GM18858 (cell line): ENCODE measurements around the gene PADI4.
"Not testable (repeated sequence)": the region's sequence is repeated elsewhere in the genome, so short reads cannot be mapped to it uniquely, and the experiment has no call there.

Source experiments
- ATAC-seq: cut with Tn5 transposase; IDR thresholded peaks from one replicate; pipeline ENCODE4 v1.9.1; 2021; ENCODE audit not compliant: unreplicated experiment

The PADI4 gene

DNA sequence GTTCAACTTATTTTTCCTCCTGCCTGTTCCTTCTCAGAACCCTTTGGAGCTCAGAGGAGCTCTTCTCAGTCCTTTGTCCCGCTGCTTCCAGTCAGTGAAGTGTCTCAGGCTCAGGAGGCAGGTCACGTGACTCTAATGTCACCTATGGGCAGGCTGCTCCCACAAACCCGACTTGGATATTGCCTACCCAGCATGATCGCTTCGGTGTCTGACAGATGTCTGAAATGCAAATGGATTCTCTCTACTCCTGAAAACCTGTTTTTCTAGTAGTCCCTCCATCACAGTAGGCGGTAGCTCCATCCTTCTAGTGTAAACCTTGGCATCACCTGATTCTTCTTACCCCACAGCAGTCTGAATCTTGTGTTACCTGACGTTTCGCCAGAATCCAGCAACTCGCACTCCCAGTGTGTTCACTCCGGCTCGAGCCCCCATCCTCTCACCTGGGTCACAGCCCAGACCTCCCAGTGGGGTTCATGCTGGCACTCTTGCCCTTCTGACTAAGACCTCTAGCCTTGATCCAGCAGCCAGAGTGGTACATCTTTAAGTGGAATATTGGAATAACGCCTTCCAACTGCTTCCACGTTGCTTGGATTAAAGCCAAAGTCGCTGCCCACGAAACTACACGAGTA, 69.4 kb downstream of the PADI4 start:
- no peak for ATAC-seq

DNA sequence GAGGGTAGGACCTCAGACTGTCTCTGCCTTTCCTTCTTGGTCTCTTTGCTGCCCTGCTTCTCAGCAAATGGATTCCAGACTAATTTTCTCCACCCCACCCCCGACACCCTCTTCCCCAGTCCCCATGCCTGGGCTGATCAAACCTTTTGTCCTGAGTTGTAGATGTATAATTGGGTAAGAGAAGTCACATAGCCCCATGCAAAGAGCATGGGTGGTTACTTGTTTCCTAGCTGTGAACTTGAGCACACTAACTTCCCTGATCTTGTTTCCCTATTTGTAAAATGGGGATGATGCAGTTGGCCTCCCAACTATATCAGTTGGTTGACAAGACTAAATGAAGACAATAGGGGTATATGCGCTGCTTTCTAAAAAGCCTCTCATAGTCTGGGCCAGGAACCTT, 73.2 kb downstream of the PADI4 start:
- ATAC-seq = no peak

- ATAC-seq = no peak
These were observed 84.3 kb downstream of the PADI4 start for GRCh38 chr1:17392199-17392740.

- no peak for ATAC-seq
These were observed 85.2 kb downstream of the PADI4 start for GRCh38 chr1:17393230-17393629.

- ATAC-seq = no peak
These were observed 90.1 kb downstream of the PADI4 start for GRCh38 chr1:17397910-17398695.

DNA sequence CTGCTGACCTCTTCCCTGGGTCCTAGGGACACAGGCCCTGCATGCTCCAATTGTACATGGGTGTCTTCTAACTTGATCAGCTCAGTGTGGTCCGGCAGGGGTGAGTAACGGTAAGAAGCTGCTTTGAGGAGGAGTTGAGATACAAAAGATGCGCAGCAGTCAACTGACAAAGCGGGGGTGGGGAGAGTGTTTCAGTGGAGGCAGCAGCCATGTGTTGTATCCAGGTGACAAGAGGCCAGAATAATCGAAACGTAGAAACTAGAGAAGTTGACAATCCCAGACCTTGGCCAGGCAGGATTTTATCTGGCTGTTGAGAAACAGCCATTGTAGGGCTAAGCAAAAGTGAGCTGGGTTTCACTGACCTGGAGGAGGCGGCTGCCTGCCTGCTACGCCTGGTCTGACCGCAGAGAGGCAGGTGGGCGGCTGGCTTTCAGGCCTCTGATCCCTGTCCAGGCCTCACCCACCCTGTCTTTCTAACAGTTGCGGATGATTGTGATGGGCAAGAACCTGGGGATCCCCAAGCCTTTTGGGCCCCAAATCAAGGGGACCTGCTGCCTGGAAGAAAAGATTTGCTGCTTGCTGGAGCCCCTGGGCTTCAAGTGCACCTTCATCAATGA, 92.8 kb downstream of the PADI4 start:
- no peak for ATAC-seq

- no peak for ATAC-seq
These were observed 93.8 kb downstream of the PADI4 start for GRCh38 chr1:17401841-17402240.

DNA sequence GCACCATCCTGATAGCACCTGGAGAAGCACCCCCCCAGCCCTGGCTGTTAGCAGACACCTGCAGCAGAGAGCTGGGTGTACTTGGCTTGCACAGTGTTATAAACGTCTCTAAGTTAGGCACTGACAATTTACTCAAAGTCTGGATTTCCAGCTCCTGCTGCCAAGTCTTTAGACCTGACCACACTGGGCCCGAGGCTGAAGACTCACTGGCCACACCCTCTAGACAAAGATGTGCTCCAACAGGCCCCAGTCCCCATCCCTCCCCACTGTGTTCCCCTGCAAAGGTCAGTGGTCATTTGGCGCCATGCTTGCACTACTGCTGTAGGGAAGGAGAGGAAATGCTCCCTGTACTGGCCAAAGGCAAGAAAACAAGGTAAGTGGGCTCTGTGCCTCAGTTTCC, 95.1 kb downstream of the PADI4 start:
- no peak for ATAC-seq

DNA sequence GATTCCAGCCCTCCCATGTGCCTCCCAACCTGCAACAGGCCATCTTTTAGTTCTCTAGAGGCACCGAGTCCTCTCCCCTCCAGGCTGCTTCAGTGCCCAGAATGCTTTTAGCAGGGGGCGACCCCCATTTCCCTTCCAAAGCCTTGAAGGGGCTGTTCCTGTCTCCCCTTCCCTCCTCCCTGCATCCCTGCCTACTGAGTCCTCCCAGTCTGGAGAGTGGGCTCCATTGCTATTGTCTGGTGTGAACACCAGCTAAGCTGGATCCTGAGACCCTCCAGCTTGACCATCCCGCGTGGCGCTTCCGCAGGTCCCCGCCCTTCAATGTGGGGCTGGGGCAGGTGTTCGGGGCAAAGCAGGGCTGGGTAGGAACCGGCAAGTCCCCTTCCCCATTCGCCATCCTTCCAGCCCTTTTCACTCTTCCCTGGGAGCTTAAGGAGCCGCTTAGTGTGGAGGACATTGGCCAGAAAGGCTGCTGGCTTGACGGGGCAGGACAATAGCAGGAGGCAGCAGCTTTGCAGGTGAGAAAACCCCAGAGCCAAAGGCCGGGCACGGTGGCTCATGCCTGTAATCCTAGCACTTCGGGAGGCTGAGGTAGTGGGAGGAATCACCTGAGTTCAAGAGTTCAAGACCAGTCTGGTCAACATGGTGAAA, 96.2 kb downstream of the PADI4 start:
- ATAC-seq = no peak

DNA sequence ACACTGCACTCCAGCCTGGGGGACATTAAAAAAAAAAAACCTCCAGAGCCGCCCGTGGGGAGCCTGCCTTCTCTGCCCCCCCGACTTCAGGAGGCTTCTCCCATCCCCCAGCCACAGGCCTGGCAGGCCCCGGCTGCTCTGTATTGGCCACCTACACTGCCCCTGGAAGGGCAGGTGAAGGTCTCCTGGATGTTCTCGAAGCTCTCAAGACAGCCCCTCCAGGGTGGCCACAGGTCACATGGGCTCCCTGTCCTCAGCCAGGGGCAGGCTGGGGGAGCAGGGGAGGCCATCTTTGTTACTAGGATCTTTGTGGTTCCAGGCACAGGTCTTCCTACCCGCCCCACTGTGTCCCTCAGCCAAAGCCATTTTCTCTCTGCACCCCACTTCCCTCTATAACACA, 96.8 kb downstream of the PADI4 start:
- no peak for ATAC-seq

DNA sequence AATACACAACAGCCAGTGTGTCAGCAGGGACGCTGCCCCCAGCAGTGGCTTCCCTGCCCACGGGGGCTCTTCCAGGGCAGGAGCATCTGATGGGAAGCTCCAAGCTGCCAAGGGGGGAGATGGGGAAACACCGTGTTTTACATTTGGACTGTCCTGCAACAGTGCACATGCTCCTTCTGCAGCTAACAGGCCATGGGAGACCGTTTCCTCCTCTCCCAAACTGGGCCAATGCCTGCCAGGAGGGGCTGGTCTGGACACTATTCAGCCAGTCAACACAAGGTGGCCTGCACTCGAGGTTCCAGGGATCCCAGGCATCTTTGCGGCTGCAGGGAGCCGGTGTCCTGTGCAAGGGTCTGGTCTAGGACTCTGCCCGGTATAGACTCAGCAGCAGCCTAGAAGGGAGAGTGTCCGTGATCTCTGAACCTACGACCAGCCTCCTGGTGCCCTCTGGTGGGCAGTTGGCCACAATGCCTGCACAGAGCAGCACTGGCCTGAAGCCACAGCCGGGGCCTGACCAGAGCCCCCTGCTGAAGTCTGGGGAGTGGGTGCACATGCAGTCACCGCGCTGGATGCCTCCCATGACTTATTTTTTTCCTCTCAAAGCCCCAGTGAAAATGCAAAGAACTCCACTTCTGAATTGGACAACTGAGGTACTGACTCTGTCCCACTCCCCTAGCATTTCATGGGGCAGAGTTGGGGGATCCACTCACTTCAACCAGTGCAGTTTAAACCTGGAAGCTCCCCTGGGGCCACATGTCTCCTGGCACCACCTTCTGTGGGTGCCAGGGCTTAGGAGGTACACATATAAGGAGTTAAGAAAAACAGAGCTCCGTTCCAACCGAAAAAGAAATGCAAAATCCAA, 98.1 kb downstream of the PADI4 start:
- no peak for ATAC-seq

GRCh38 chr1:17406760-17407475, 98.9 kb downstream of the PADI4 start:
- not testable (repeated sequence) for ATAC-seq

GRCh38 chr1:17407786-17408514, 100.0 kb downstream of the PADI4 start:
- not testable (repeated sequence) for ATAC-seq

- no peak for ATAC-seq
These were observed 101.4 kb downstream of the PADI4 start for GRCh38 chr1:17409391-17409811.

GRCh38 chr1:17412093-17412870, 104.3 kb downstream of the PADI4 start:
- ATAC-seq = no peak
